NCI-H1930 (cell line): ENCODE measurements around the gene RABGAP1L.
"Not testable (repeated sequence)": the region's sequence is repeated elsewhere in the genome, so short reads cannot be mapped to it uniquely, and the experiment has no call there.

Source experiments
- DNase-seq, 2 experiments: peaks; one replicate each; lab custom pipeline; 2025; lab: John Stamatoyannopoulos, UW

RABGAP1L gene

GRCh38 chr1:174153085-174153824 lies 6.1 kb upstream of the RABGAP1L start:
- DNase-seq: no peak

- DNase-seq: no peak
These were observed 5.6 kb upstream of the RABGAP1L start for GRCh38 chr1:174153825-174154107.

GRCh38 chr1:174156437-174156836 lies 2.9 kb upstream of the RABGAP1L start:
- no peak for DNase-seq

- DNase-seq: no peak
These were observed 2.0 kb upstream of the RABGAP1L start for GRCh38 chr1:174157157-174157806.

- no peak for DNase-seq
These were observed 511 bp upstream of the RABGAP1L start for GRCh38 chr1:174158767-174159251.

GRCh38 chr1:174160109-174160473 lies 771 bp downstream of the RABGAP1L start:
- DNase-seq: no peak

GRCh38 chr1:174160603-174161002 lies 1.3 kb downstream of the RABGAP1L start:
- no peak for DNase-seq

GRCh38 chr1:174161813-174162212 lies 2.5 kb downstream of the RABGAP1L start:
- no peak for DNase-seq

GRCh38 chr1:174164826-174165225 lies 5.5 kb downstream of the RABGAP1L start:
- DNase-seq: no peak

GRCh38 chr1:174165471-174166137 lies 6.3 kb downstream of the RABGAP1L start:
- DNase-seq: no peak

GRCh38 chr1:174166530-174167264 lies 7.4 kb downstream of the RABGAP1L start:
- no peak for DNase-seq

GRCh38 chr1:174167265-174167803 lies 8.0 kb downstream of the RABGAP1L start:
- no peak for DNase-seq

GRCh38 chr1:174169342-174169741 lies 10.0 kb downstream of the RABGAP1L start:
- no peak for DNase-seq

GRCh38 chr1:174171073-174171472 lies 11.8 kb downstream of the RABGAP1L start:
- no peak for DNase-seq

- no peak for DNase-seq
These were observed 15.4 kb downstream of the RABGAP1L start for GRCh38 chr1:174174461-174175329.

GRCh38 chr1:174178459-174178858 lies 19.1 kb downstream of the RABGAP1L start:
- DNase-seq: not testable (repeated sequence)

- no peak for DNase-seq
These were observed 30.2 kb downstream of the RABGAP1L start for GRCh38 chr1:174189428-174190062.

GRCh38 chr1:174190691-174191199 lies 31.4 kb downstream of the RABGAP1L start:
- no peak for DNase-seq

- no peak for DNase-seq
These were observed 32.1 kb downstream of the RABGAP1L start for GRCh38 chr1:174191349-174191862.

GRCh38 chr1:174194461-174194860 lies 35.1 kb downstream of the RABGAP1L start:
- DNase-seq: no peak
